Measurements from ENCODE around the gene CFLAR. TPM values are rescaled to one million over a fixed set of nuclear protein-coding genes. Genes with fewer than 3 reads are reported as not detected.

The CFLAR gene
- total and polyA plus RNA-seq, 2 of the 13 experiments (the other 11 are each of a cell fraction or from before 2014, with no cell fraction given): 43.8 to 92.1 TPM

DNA sequence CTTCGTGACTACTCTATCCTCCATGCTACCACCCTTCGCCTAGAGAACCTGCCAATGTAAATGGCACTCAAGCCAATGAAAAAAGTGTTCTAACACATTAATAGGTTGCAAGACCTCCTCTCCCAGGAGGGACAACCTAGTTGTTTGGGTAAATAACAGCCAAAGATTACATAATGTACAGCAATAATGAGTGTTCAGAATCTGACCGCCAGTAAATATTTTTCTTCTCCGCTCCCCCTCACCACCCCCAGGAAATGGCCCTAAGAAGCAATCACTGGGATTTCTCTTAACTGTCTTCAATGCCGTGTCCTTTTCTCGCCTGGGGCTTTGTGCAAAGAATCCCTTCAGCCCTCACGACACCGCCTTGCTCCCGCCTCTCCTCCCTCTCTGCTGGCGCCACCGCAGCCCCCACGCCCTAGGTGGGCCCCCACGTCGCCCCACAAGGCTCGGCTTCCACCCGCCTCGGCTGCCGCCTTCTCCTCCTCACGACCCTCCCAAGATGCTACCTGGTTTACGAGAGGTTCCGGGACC lies 45.0 kb upstream of the CFLAR start (continued):
- TF ChIP-seq SP5 (CRISPR knock-in tag; IDR thresholded peaks at IDR 0.05; ENCODE audit: borderline replicate concordance, low read depth) (no peak), ZFP1 (CRISPR knock-in tag; IDR thresholded peaks at IDR 0.05) (peak; percentile 5; the same call in 1 of the 2 replicates), ZNF136 (CRISPR knock-in tag; IDR thresholded peaks at IDR 0.05; ENCODE audit: low read depth) (no peak), PTBP1 (IDR thresholded peaks at IDR 0.05; ENCODE audit: low read depth, low read length, poor library complexity, severe bottlenecking) (no peak), ZEB1 (IDR thresholded peaks at IDR 0.05; ENCODE audit: insufficient replicate concordance, low read depth) (no peak), PHB2 (IDR thresholded peaks at IDR 0.05; ENCODE audit: partially characterized antibody) (no peak), ZNF205 (CRISPR knock-in tag; IDR thresholded peaks at IDR 0.05) (no peak), STAT6 (CRISPR knock-in tag; IDR thresholded peaks at IDR 0.05; ENCODE audit: borderline replicate concordance) (no peak), KLF6 (CRISPR knock-in tag; IDR thresholded peaks at IDR 0.05) (no peak), ZNF878 (CRISPR knock-in tag; IDR thresholded peaks at IDR 0.05) (0 out of 2 replicates have a peak, but pooled peaks have one; percentile 79), HMG20A (CRISPR knock-in tag; IDR thresholded peaks at IDR 0.05; ENCODE audit: borderline replicate concordance) (no peak), MBD4 (IDR thresholded peaks at IDR 0.05; ENCODE audit: borderline replicate concordance, low read length) (no peak), ZSCAN29 (CRISPR knock-in tag; conservative IDR thresholded peaks at IDR 0.05) (no peak), ZNF556 (CRISPR knock-in tag; IDR thresholded peaks at IDR 0.05; ENCODE audit: borderline replicate concordance) (no peak), HIVEP1 (CRISPR knock-in tag; IDR thresholded peaks at IDR 0.05) (no peak), TRAFD1 (CRISPR knock-in tag; IDR thresholded peaks at IDR 0.05; ENCODE audit: borderline replicate concordance) (no peak), ZNF224 (CRISPR knock-in tag; IDR thresholded peaks at IDR 0.05) (no peak), MIXL1 (CRISPR knock-in tag; IDR thresholded peaks at IDR 0.05) (no peak), ZNF24 (IDR thresholded peaks at IDR 0.05) (no peak), NR2F1 (CRISPR knock-in tag; IDR thresholded peaks at IDR 0.05) (no peak), ARID2 (CRISPR knock-in tag; IDR thresholded peaks at IDR 0.05; ENCODE audit: borderline replicate concordance) (no peak), SRSF1 (optimal IDR thresholded peaks at IDR 0.05; ENCODE audit: low read depth, low read length) (peak; percentile 73), IRF2 (CRISPR knock-in tag; IDR thresholded peaks at IDR 0.05) (no peak), POLR2AphosphoS2 (IDR thresholded peaks at IDR 0.05; ENCODE audit: low read depth, low read length) (no peak), AGO2 (optimal IDR thresholded peaks at IDR 0.05; ENCODE audit: low read depth, low read length) (peak; percentile 32), ATAD3A (CRISPR knock-in tag; IDR thresholded peaks at IDR 0.05) (no peak), ZBTB38 (CRISPR knock-in tag; IDR thresholded peaks at IDR 0.05) (no peak), ATF1 (CRISPR knock-in tag; IDR thresholded peaks at IDR 0.05) (no peak), ZMYM2 (CRISPR knock-in tag; IDR thresholded peaks at IDR 0.05) (no peak)
- TF ChIP-seq, protein P1, sequence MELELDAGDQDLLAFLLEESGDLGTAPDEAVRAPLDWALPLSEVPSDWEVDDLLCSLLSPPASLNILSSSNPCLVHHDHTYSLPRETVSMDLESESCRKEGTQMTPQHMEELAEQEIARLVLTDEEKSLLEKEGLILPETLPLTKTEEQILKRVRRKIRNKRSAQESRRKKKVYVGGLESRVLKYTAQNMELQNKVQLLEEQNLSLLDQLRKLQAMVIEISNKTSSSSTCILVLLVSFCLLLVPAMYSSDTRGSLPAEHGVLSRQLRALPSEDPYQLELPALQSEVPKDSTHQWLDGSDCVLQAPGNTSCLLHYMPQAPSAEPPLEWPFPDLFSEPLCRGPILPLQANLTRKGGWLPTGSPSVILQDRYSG (CRISPR knock-in tag; IDR thresholded peaks at IDR 0.05): no peak
